GM18909 (cell line): ENCODE measurements around the gene TMPRSS2.

Source experiments
- ATAC-seq: cut with Tn5 transposase; IDR thresholded peaks from one replicate; pipeline ENCODE4 v1.9.1; 2021; ENCODE audit warnings: mild to moderate bottlenecking; ENCODE audit not compliant: unreplicated experiment, poor library complexity

TMPRSS2 gene

DNA sequence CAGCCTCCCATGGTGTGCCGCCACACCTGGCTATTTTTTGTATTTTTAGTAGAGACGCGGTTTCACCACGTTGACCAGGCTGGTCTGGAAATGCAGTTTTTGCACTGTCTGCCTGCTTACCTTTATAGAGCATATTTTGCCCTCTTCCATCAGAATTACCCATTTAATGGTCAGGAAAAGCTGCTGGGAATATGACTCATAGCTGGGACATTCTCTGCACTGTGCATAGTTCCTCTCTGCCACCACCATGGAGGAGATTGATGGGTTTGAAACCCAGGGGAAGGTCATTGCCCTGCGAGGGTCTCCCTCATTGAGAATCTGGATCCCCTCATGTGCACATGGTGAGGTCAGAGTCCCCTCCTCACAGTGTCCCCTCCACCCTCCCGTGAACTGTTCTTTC is 49.8 kb downstream of the TMPRSS2 start:
- ATAC-seq, result no peak

DNA sequence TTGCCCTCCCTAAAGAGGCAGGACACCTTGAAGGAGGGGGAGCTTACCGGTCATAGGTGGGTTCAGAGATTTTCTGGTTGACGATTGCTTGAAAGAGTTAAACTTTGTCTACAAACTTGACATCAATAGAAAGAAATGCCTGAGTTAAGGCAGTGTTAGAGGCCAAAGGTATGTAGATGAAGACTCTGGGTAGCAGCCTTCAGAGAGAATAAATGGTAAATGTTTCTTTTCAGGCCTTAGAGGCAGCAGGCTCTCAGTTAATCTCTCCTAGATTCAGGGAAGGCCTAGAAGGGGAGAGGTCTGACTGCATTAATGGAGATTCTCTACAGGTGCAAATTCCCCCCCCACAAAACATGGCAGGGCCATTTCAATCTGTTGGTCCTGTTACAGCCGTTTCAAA is 54.2 kb downstream of the TMPRSS2 start:
- ATAC-seq, result no peak

DNA sequence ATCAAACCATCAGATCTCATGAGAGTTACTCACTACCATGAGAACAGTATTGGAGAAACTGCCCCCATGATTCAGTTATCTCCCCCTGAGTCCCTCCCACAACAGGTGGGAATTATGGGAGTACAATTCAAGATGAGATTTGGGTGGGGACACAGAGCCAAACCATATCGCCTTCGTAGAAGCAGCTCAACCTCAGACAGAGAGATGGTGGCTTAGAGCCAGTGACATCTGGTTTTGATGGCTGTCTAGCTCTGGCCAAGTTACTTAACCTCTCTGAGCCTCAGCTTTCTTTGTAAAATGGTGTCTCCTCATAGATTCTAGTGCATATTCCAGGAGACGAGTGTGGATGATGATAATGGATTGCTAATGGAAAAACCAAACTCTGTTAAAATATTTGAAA is 54.8 kb downstream of the TMPRSS2 start:
- no peak for ATAC-seq

DNA sequence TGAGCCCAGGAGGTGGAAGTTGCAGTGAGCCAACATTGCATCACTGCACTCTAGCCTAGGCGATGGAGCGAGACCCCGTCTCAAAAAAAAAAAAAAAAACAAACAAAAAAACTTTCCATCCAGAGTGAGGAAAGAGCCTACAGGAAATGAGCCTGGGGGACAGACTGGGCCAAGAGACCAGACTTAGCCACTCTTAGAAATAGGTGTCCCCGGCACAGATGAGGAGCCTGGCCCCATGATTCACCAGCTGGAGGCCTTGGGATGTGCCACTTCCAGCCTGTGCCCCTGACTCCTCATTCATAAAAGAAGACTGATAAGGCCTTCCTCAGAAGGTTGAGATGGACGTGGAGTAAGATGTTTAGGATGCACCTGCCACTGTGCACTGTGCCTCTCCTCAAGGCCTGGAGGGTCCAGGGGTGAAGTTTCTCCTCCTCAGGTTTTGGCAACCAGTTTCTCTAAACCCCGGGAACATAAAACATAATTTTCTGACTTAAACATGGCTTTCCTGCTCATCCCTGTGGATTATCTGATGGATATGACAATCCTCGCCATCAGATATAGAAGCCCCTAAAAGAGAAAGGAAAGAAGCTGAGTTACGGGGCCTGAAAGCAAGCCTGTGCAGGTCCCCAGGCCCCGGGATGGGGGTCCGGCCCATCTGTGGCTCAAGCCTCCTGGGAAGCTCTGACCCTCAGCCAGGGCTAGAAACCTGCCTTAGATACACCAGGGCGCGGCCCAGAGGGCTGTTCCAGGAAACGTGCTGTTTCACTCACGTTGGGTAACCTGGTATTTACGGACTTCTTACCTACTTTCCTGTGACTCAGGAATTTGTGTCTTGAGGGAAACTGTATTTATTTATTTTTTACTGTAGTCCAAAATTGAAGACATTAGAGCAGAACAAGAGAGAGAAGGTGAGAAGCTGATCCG is 55.9 kb downstream of the TMPRSS2 start:
- no peak for ATAC-seq

DNA sequence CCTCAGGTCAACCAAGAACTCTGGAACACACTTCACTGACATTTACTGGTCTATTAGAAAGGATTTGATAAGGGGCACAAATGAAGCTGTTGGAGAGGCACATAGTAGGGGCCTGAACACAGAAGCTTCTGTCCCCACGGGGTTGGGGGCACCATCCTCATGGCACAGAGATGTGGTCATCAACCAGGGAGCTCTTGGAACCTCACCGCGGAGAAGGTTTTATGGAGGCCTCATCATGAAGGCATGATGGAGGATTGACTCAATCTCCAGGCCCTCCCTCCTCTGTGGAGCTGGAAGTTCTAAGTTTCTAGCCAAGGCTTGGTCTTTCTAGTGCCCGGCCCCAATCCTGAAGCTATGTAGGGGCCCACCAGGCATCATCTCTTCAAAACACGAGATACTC is 58.3 kb downstream of the TMPRSS2 start:
- ATAC-seq, result no peak

DNA sequence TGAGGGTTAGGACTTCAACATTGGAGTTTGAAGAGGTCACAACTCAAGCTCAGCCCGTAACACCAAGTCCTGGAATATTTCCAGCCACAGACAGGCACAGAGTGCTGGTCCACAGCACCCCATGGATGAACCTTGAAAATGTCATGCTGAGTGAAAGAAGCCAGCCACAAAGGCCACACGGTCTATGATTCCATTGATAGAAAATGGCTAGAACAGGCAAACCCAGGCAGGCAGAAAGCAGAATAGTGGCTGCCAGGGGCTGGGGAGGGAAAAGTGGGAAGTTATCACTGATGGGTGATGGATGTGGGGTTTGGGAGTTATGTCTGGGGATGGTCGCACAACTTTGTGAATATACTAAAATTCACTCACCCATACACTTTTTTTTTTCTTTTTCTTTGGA is 60.6 kb downstream of the TMPRSS2 start:
- no peak for ATAC-seq

DNA sequence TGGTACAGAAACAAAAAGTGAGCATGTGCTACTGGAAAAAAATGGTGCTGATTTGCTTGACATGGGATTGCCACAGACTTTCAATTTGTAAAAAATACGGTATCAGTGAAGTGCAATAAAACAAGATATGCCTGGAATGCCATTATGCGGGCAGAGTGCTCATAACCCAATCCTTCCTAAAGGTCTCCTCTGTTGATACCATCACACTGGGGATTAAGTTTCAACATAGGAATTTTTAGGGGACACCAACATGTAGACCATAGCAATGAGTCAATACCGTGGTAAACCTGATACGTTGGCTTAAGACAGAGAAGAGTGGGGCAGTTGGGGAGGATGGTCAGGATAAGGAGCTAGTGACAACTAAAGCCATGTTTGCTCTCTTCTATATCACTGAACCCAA is 61.4 kb downstream of the TMPRSS2 start:
- no peak for ATAC-seq

DNA sequence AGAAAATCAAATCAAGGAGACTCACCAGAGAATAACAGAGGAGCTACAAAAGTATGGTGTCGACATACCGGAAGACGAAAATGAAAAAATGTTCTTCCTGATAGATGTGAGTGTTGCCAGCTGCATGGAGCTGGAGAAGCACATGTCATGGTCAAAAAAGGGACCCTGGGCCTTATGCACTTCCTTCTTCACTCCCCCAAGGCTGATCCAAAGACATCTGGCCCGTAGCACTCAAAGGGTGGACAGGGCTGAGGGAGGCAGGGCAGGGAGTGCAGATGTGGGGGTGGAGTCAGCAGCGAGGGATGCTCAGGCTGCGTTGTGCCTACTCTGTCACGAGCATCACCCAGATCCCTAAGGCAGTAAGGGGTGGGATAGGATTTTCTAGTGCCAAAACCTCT is 62.5 kb downstream of the TMPRSS2 start:
- no peak for ATAC-seq

DNA sequence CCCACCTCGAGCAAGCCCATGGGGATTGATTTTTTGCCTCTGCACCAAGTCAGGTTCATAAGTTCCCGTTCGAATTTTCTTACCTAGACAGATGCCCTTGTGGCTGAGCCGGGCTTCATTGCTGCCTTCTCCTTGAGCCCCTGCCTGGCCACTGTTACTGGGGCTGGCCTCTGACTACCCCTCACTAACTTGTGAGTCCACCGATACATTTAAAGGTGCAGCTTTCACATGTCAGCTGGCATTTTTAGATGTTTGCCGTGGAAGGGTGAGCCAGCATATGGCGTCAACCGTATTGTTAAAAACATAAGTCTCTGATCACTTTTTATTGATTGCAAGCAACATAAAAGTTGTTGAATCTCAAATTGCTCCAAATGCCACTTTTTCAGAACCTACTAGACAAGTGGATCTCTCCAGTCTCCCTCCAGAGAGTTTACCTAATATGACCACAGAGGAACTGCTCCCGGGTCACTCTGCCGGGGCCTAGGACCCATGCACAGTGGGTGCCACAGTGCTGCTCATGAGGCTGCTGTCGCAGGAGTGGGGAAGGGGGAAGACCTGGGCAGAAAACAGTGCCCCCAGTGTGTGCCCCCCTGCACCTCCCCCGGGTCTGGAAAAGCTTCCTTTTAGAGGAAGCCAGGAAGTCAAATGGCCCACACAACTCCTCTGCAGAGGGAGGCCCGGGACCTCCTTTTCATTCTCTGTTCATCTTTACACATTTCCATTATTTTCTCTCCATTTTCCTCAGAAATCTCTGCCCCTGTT is 63.1 kb downstream of the TMPRSS2 start:
- ATAC-seq, result no peak

DNA sequence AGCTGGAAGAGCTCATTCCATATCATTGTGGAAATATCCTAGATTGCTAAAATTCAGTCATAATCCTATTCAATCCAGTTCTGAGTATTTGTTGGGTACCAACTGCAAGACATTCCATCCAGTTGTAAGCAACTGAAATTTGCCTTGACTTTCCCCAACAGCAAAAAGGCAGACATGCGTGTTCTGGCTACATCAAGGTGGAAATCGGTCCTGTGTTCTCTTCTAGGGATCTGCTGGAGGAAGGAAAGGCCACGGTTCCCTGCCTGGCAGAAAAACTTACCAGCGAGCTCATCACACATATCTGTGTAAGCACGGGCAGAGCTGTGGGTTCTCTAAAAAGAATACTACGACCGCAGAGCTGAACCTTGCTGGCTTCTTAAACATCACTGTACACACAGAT is 64.4 kb downstream of the TMPRSS2 start:
- ATAC-seq, result no peak

DNA sequence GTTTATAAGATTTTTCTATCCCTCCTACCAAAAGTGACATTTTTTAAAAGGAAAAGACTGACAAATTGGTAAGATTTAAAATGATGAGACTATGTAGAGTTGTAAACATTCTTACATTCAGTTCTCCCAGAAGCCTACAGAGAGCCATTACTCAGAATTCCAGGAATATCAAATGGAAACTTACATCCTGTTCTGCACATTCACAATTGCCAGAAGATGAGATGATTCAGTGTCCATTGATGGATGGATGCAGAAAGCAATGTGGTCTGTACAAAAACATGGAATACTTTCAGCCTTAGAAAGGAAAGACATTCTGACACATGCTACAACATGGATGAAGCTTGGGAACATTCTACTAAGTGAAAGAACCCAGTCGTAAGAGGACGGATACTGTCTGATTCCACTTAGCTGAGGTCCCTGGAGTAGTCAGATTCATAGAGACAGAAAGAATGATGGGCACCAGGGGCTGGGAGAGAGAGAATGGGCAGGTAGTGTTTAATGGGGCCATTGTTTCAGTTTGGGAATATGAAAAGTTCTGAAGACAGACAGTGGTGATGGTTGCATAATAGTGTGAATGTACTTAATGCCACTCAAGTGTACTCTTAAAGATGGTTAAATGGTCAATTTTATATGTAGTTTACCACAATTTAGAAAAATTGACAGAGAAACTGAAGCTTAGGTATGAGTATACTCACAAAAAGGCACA is 65.3 kb downstream of the TMPRSS2 start:
- no peak for ATAC-seq

DNA sequence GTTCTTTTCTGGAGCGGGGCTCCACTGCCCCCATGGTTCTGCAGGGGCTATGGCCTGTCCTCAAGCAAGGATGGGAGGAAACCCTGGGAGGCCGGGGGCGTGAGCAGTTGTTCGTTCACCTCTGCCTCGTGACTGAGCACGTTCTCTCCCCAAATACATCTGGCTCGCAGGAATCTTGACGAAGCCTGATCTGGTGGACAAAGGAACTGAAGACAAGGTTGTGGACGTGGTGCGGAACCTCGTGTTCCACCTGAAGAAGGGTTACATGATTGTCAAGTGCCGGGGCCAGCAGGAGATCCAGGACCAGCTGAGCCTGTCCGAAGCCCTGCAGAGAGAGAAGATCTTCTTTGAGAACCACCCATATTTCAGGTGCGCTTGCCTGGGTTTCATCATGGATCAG is 66.4 kb downstream of the TMPRSS2 start:
- ATAC-seq, result no peak

DNA sequence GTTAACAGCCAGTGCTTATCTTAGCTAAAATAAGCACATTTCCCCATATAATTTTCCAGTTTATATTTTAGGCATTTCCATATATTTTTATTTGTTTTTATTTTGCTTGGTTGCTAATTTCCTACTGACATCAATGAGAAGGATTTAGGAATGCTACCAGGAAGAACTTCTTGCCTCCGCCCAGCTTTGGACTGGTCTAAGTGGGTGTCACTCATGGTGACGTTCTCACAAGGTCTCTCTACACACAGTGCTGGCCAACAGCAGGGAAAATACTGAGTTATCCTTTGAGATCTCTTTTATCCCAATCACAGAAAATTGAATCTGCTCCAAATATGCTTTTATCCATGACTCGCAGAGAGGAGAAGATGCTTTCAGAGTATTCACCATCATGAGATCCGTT is 68.7 kb downstream of the TMPRSS2 start:
- no peak for ATAC-seq

DNA sequence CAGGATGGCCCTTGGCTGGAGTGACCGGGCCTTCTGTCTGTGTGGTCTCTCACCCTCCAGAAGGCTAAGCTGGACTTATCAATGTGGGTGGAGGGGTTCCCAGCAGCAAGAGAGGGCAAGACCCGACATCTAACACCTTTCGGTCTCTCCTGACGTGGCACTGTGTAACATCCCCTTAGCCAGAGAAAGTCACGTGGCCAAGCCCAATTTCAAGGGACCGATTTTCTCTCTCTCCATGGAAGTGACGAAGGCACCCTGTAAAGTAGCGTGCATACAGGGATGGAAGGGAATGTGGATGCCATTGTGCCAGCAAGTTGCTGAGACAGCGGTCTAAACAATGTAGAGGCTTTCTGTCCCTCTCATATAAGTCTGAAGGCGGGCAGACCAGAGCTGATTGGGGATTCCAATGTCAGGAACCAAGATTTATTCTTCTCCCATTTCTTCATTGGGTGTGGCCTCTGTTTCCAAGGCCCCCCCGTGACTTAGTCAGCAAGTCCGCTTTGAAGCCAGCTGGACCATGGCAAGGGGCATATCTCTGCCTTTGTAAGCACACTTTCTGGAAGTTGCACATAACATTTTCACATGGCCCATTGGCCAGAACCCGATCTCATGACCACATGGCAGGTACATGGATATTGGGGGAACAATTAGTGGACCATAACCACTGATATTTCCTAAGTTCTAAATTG is 69.4 kb downstream of the TMPRSS2 start:
- ATAC-seq, result no peak

DNA sequence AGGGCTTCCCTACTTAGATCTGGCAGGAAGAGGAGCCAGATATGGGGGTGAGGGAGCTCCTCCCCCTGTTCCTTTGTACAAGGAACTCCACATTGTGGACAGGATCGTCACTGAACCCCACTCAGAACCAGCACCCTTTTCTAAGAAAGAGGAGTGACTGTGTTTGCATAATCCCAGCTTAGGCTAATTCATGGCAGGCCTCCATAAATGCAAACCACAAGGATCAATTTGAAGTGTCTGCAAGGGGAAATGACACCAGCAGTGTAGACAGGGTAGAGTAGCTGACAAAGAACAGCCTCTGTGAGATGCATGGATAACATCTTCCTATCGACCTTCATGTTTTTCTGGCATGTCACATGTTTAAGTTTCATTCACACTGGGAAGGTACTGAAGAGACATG is 70.2 kb downstream of the TMPRSS2 start:
- ATAC-seq, result no peak

DNA sequence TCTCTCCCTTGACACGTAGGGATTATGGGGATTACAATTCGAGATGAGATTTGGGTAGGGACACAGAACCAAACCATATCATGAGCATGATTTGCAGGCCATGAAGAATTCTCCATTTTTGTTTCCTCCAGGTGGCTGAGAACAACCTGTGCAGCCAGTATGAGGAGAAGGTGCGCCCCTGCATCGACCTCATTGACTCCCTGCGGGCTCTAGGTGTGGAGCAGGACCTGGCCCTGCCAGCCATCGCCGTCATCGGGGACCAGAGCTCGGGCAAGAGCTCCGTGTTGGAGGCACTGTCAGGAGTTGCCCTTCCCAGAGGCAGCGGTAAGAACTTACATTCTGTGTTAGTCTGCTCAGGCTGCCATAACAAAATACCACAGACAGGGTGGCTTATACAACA is 72.3 kb downstream of the TMPRSS2 start:
- no peak for ATAC-seq

DNA sequence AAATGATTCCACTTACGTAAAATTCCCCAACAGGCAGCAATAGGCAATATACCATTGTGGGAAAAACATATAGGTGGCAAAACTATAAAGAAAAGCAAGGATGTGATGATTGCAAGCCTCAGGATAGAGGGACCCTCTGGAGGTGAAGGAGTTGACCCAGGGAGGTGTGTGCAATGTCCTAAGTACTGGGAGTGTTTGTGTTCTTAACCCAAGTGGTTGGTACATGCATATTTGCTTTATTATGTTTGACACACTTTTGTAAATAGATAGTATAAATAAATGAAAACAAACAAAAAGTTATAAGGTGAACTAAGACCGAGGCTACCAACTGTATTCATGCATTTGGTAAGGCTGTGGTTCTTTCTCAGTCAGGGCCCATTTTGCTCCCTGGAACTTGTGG is 74.4 kb downstream of the TMPRSS2 start:
- no peak for ATAC-seq

DNA sequence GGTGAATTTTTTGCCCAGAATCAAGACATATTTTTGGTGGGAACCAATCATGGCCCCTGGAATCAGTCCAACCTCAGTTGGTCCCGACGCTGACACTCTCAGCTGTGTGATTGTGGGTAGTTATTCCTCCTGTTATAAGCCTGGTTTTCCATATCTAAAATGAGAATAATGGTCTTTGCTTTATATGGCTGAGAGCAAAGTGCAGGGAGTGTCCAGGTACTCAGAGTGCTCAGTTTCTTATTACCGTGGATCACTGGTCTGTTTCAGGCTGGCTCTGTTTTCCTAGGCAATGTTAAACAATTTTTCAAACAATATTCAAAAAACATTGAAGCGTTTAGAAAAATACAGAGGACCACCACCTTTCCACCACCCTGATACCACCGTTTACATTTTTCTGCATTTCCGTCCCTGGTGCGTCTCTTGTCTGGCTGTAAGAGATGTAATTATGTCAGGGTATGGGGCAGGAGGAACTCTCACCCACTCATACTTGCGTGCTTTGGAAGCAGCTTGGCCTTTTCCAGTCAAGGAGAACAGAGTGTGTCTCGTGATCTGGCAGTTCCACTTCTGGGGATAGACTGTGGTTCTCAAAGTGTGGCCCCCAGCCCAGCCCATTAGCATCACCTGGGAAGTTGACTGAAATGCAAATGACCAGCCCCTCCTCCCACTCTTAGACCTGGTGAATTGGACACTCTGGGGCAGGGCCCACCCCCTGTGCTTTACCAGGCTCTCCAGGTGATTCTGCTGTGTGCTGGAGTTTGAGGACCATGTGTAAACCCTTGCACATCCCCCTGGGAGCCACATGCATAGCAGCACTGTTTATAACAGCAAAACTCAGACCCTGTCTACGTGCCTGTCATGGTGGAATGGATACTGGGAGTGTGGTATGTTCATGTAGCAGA is 75.1 kb downstream of the TMPRSS2 start:
- no peak for ATAC-seq

DNA sequence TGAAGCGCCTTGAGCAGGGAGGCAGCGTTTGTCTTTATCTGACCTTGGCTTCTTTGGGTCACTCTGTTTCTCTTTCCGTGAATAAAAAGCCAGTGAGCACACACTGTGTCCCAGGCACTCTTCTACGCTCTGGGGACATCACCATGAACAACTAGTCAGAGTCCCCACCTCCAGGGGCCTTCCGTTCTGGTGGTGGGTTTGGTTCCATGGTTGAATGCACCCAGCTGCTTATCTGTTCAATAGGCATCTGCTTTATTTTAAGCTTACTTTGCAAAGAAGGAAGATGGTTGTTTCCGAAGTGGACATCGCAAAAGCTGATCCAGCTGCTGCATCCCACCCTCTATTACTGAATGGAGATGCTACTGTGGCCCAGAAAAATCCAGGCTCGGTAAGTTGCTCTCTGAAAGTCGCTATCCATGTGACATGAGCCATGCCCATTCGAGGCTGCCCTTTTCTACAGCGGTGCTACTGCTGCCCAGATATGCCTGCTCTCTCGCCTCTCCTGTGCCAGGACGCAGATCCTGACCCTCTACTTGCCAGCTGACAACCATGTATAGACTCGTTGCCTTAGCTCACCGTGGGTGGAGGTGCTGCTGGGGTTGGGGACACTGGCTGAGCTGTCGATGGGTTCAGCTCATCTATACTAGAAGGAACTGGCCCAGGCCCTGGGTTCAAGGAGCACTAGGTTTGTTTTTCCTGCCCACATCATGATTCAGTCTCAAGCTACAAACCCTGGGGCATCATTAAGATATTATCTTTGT is 76.0 kb downstream of the TMPRSS2 start:
- ATAC-seq, result peak; percentile 79
